ENCODE results near the gene METTL13.

METTL13 gene

DNA sequence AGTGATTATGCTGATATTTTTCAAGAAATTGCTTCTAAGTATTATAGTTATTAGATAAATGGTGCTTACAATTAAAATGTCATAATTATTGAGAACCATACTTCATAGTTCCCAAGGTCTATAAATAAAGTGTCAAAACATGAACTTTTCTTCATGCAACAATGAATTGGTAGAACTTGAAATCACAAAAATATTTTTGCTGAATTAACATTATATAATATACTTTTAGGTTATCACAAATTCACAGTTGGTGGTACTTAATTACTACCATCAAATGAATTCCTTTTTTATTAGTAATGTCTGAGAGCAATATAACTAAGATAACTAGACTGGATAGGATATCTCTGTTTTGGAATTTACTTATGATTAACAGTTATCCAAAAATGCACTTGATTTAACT lies 64.5 kb downstream of the METTL13 start:
- Histone ChIP-seq H3K36me3 (ENCODE audit: control insufficient read depth in 2 of 2, insufficient read depth in 2 of 2, low read length in 2 of 2) (no peaks in the 10 kb centered on the region), H3K9ac (ENCODE audit: low read length in 2 of 2) (no peak overlapping the region), H3K9me3 (ENCODE audit: control insufficient read depth in 2 of 2, low read length in 2 of 2) (no peaks in the 10 kb centered on the region), H3K4me1 (ENCODE audit: control insufficient read depth, insufficient read depth, low read length) (peaks cover 6% of the 10 kb centered on the region), H3K27ac (ENCODE audit: low read length) (no peak overlapping the region), H3K27me3 (ENCODE audit: control insufficient read depth in 1 of 2, insufficient read depth in 2 of 2, low read length in 2 of 2) (no peaks in the 10 kb centered on the region), H3K4me3 (ENCODE audit: low read length in 2 of 2) (no peak overlapping the region)
